HL-60 (cell line): ENCODE results near the gene C12orf75.
"Not testable (repeated sequence)": the region's sequence is repeated elsewhere in the genome, so short reads cannot be mapped to it uniquely, and the experiment has no call there.

Source experiments
- DNase-seq, 2 experiments: peaks; one replicate each; pipeline ENCODE4 v3.0.0-alpha.2; 2010 to 2020; ENCODE audit warnings: low read depth in 1 of 2, low spot score in 1 of 2
- H3K27ac ChIP-seq: fragments of 250-450 bp; sonication (Bioruptor Pico); replicated peaks from 2 replicates; pipeline ENCODE4 v1.5.1; 2020; ENCODE audit warnings: mild to moderate bottlenecking, moderate library complexity
- H3K27me3 ChIP-seq: fragments of 250-450 bp; sonication (Bioruptor Pico); 2 replicates; pipeline ENCODE4 v1.5.1; 2021; ENCODE audit warnings: mild to moderate bottlenecking, moderate library complexity; ENCODE audit not compliant: insufficient read depth, poor library complexity, severe bottlenecking
- H3K4me3 ChIP-seq: replicated peaks from 2 replicates; pipeline ENCODE4 v1.5.1; 2011; ENCODE audit warnings: mild to moderate bottlenecking, control low read depth, low read length; ENCODE audit not compliant: insufficient read depth
- GABPA ChIP-seq: IDR thresholded peaks from 2 replicates; pipeline ENCODE4 v1.6.1; 2012; ENCODE audit warnings: low read depth
- POLR2AphosphoS5 ChIP-seq: IDR thresholded peaks from 2 replicates; pipeline ENCODE4 v1.6.1; 2012; ENCODE audit warnings: low read depth
- SPI1 ChIP-seq: IDR thresholded peaks from 2 replicates; pipeline ENCODE4 v1.6.1; 2012; ENCODE audit warnings: low read depth, mild to moderate bottlenecking, borderline replicate concordance
- TF ChIP-seq, protein P1 (sequence below): IDR thresholded peaks from 2 replicates; pipeline ENCODE4 v1.6.1; 2012; ENCODE audit warnings: low read depth; ENCODE audit not compliant: insufficient replicate concordance
- TF ChIP-seq, protein P2 (sequence below): IDR thresholded peaks from one replicate; pipeline ENCODE4 v1.5.1; 2011; ENCODE audit warnings: low read length, control low read depth, inconsistent platforms; ENCODE audit not compliant: insufficient read depth

Gene C12orf75

DNA sequence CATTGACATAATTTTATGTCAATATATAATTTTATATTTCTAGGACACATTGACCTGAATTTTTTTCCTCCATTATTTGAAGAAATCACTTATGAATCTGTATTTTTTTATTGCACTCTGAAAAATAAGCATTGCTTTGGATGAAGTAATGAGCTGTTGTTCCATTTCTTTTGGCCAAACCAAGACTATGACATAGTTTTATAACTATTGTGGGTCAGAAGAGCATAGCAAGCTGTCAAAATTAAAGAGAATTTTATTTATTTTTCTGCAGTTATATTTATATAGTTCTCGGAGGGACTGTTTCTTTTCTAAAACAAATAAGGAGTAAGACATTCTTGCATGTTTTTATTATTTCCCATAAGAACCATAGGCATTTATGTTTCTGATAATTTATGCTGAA is 8.5 kb downstream of the C12orf75 start:
- TF ChIP-seq GABPA (no peak), POLR2AphosphoS5 (no peak), SPI1 (no peak)
- TF ChIP-seq, protein P1, sequence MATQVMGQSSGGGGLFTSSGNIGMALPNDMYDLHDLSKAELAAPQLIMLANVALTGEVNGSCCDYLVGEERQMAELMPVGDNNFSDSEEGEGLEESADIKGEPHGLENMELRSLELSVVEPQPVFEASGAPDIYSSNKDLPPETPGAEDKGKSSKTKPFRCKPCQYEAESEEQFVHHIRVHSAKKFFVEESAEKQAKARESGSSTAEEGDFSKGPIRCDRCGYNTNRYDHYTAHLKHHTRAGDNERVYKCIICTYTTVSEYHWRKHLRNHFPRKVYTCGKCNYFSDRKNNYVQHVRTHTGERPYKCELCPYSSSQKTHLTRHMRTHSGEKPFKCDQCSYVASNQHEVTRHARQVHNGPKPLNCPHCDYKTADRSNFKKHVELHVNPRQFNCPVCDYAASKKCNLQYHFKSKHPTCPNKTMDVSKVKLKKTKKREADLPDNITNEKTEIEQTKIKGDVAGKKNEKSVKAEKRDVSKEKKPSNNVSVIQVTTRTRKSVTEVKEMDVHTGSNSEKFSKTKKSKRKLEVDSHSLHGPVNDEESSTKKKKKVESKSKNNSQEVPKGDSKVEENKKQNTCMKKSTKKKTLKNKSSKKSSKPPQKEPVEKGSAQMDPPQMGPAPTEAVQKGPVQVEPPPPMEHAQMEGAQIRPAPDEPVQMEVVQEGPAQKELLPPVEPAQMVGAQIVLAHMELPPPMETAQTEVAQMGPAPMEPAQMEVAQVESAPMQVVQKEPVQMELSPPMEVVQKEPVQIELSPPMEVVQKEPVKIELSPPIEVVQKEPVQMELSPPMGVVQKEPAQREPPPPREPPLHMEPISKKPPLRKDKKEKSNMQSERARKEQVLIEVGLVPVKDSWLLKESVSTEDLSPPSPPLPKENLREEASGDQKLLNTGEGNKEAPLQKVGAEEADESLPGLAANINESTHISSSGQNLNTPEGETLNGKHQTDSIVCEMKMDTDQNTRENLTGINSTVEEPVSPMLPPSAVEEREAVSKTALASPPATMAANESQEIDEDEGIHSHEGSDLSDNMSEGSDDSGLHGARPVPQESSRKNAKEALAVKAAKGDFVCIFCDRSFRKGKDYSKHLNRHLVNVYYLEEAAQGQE: no peak
- TF ChIP-seq, protein P2, sequence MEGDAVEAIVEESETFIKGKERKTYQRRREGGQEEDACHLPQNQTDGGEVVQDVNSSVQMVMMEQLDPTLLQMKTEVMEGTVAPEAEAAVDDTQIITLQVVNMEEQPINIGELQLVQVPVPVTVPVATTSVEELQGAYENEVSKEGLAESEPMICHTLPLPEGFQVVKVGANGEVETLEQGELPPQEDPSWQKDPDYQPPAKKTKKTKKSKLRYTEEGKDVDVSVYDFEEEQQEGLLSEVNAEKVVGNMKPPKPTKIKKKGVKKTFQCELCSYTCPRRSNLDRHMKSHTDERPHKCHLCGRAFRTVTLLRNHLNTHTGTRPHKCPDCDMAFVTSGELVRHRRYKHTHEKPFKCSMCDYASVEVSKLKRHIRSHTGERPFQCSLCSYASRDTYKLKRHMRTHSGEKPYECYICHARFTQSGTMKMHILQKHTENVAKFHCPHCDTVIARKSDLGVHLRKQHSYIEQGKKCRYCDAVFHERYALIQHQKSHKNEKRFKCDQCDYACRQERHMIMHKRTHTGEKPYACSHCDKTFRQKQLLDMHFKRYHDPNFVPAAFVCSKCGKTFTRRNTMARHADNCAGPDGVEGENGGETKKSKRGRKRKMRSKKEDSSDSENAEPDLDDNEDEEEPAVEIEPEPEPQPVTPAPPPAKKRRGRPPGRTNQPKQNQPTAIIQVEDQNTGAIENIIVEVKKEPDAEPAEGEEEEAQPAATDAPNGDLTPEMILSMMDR: no peak

DNA sequence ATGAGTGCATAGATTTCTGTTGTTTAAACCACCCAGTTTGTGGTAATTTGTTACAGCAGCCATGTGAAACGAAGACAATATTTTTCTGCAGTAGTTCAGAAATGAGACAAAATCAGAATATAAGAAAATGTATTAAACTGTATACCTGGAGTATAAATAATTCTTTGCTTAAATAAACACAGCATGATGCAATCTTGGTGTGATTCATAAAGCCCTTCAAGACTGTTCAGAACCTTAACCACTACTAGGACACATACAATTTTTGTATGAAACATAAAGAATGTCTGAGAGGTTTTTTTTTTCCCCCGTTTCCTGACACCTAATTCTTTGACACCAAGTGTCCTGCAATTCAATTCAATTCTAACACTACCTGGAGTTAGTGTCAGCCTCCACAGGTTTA is 10.5 kb downstream of the C12orf75 start:
- Histone ChIP-seq H3K27ac (no peak overlapping the region), H3K4me3 (no peak overlapping the region), H3K27me3 (no peaks in the 10 kb centered on the region)
- DNase-seq: no peak
- TF ChIP-seq, protein P2: no peak
- TF ChIP-seq SPI1 (no peak), POLR2AphosphoS5 (no peak), GABPA (no peak)
- TF ChIP-seq, protein P1: no peak

More for the DNA sequence above, 8.5 kb downstream of the C12orf75 start:
- no peak overlapping the region for H3K4me3 ChIP-seq
- no peak overlapping the region for H3K27ac ChIP-seq
- H3K27me3 ChIP-seq: no peaks in the 10 kb centered on the region
- DNase-seq: no peak

DNA sequence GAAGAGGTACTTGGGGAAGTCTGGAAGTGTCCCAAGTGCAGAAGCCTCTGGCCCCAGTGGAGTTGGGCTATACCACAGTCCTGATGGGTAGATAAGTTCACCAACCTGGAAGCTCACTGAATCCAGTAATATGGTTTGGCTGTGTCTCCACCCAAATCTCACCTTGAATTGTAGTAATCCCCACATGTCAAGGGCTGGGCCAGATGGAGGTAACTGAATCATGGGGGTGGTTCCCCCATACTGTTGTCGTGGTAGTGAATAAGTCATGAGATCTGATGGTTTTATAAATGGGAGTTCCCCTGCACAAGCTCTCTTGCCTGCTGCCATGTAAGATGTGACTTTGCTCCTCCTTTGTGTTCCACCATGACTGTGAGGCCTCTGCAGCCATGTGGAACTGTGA is 11.1 kb downstream of the C12orf75 start:
- H3K27me3 ChIP-seq, H3K4me3 ChIP-seq, DNase-seq, H3K27ac ChIP-seq: not testable (repeated sequence)

DNA sequence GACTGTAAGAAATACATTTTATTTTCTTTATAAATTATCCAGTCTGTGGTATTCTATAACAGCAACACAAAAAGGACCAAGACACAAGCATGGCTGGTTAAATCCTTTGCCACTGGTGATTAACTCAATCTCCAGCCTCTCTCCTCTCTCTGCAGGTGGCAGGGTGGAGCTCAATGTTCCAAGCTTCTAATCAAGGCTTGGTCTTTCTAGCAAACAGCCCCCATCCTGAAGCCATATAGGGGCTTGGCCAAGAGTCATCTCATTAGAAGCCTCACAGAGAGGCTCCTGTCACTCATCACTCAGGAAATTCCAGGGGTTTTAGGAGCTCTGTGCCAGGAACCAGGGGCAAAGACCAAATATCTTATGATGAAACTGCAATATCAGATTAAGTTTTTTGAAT is 12.0 kb downstream of the C12orf75 start:
- no peak overlapping the region for H3K4me3 ChIP-seq
- H3K27ac ChIP-seq: no peak overlapping the region
- TF ChIP-seq POLR2AphosphoS5: no peak
- TF ChIP-seq SPI1: no peak
- TF ChIP-seq, protein P1: no peak
- TF ChIP-seq, protein P2: no peak
- no peak for TF ChIP-seq GABPA
- H3K27me3 ChIP-seq: no peaks in the 10 kb centered on the region
- DNase-seq: no peak
